Osteoblast (primary cell): Measurements from ENCODE around the gene DIP2A. TPM values are rescaled to one million over a fixed set of nuclear protein-coding genes. Genes with fewer than 3 reads are reported as not detected.

Source experiments
- DNase-seq: peaks from one replicate; pipeline ENCODE4 v3.0.0; 2011; ENCODE audit warnings: low spot score, mixed read lengths; ENCODE audit not compliant: insufficient read length; ENCODE audit errors: missing footprints
- H2AFZ ChIP-seq: 2 replicates; pipeline ENCODE4 v1.6.0; 2011; ENCODE audit warnings: mild to moderate bottlenecking, low read length
- H3K27ac ChIP-seq: 2 replicates; pipeline ENCODE4 v1.5.1; 2011; ENCODE audit warnings: mild to moderate bottlenecking, low read depth, low read length, moderate library complexity
- H3K27me3 ChIP-seq: 2 replicates; pipeline ENCODE4 v1.6.0; 2012; ENCODE audit warnings: mild to moderate bottlenecking, control low read depth, inconsistent platforms, low read length, moderate library complexity; ENCODE audit not compliant: insufficient read depth
- H3K36me3 ChIP-seq: 2 replicates; pipeline ENCODE4 v1.5.1; 2011; ENCODE audit warnings: mild to moderate bottlenecking, low read length, control low read depth, moderate library complexity; ENCODE audit not compliant: insufficient read depth
- H3K4me1 ChIP-seq: 2 replicates; pipeline ENCODE4 v1.5.1; 2011; ENCODE audit warnings: mild to moderate bottlenecking, low read length, control low read depth, moderate library complexity; ENCODE audit not compliant: insufficient read depth
- H3K4me2 ChIP-seq: 2 replicates; pipeline ENCODE4 v1.6.0; 2011; ENCODE audit warnings: mild to moderate bottlenecking, low read length; ENCODE audit not compliant: insufficient read depth
- H3K4me3 ChIP-seq: fragments of 200-600 bp; sonication (generic); 3 replicates; pipeline ENCODE4 v1.5.1; 2012; ENCODE audit warnings: mild to moderate bottlenecking, low read length, inconsistent platforms; ENCODE audit not compliant: insufficient read depth
- H3K79me2 ChIP-seq: 2 replicates; pipeline ENCODE4 v1.6.0; 2012; ENCODE audit warnings: mild to moderate bottlenecking, low read length, control low read depth, inconsistent platforms; ENCODE audit not compliant: insufficient read depth
- H3K9me3 ChIP-seq: 2 replicates; pipeline ENCODE4 v1.5.1; 2011; ENCODE audit warnings: low read depth, low read length, control low read depth
- H4K20me1 ChIP-seq: 2 replicates; pipeline ENCODE4 v1.6.0; 2012; ENCODE audit warnings: mild to moderate bottlenecking, low read length, control low read depth; ENCODE audit not compliant: insufficient read depth
- CTCF ChIP-seq: IDR thresholded peaks from 2 replicates; pipeline ENCODE4 v1.5.1; 2011; ENCODE audit warnings: mild to moderate bottlenecking, low read depth, low read length, moderate library complexity; ENCODE audit errors: extremely low read depth
- total RNA-seq: library from RNA; depleted of rRNA; stranded (reverse); fragments of >200 nt; gene quantifications from 2 replicates; pipeline ENCODE4 v1.2.3, GENCODE V29; 2012

DIP2A gene
- total RNA-seq, 1 donor = 22.8 TPM

GRCh38 chr21:46564391-46564790 is 105.7 kb downstream of the DIP2A start:
- no peaks in the 10 kb centered on the region for H4K20me1 ChIP-seq
- no peak for TF ChIP-seq CTCF
- peaks cover 73% of the 10 kb centered on the region for H3K36me3 ChIP-seq
- H3K4me2 ChIP-seq = no peak overlapping the region
- no peak overlapping the region for H3K4me3 ChIP-seq
- H3K27me3 ChIP-seq = no peaks in the 10 kb centered on the region
- no peaks in the 10 kb centered on the region for H3K9me3 ChIP-seq
- H2AFZ ChIP-seq = no peak overlapping the region
- H3K4me1 ChIP-seq = no peaks in the 10 kb centered on the region
- DNase-seq = peak; percentile 27
- no peak overlapping the region for H3K27ac ChIP-seq
- no peaks in the 10 kb centered on the region for H3K79me2 ChIP-seq

GRCh38 chr21:46567348-46567747 is 108.7 kb downstream of the DIP2A start:
- Histone ChIP-seq H3K79me2 (no peaks in the 10 kb centered on the region), H3K36me3 (peaks cover 62% of the 10 kb centered on the region), H3K9me3 (no peaks in the 10 kb centered on the region), H3K4me3 (no peak overlapping the region), H3K27me3 (no peaks in the 10 kb centered on the region), H3K4me2 (no peak overlapping the region), H3K27ac (no peak overlapping the region), H4K20me1 (no peaks in the 10 kb centered on the region), H2AFZ (no peak overlapping the region), H3K4me1 (no peaks in the 10 kb centered on the region)
- TF ChIP-seq CTCF = no peak
- DNase-seq = peak; percentile 27

- H3K4me1 ChIP-seq = no peaks in the 10 kb centered on the region
Observed at GRCh38 chr21:46568562-46568961, 109.9 kb downstream of the DIP2A start.

GRCh38 chr21:46569081-46569480 is 110.4 kb downstream of the DIP2A start:
- no peaks in the 10 kb centered on the region for H3K79me2 ChIP-seq
- H3K4me3 ChIP-seq = no peak overlapping the region
- H2AFZ ChIP-seq = no peak overlapping the region
- H4K20me1 ChIP-seq = no peaks in the 10 kb centered on the region
- TF ChIP-seq CTCF = no peak
- H3K4me1 ChIP-seq = no peaks in the 10 kb centered on the region
- peaks cover 48% of the 10 kb centered on the region for H3K36me3 ChIP-seq
- no peaks in the 10 kb centered on the region for H3K9me3 ChIP-seq
- H3K27me3 ChIP-seq = no peaks in the 10 kb centered on the region
- no peak for DNase-seq
- H3K4me2 ChIP-seq = no peak overlapping the region
- H3K27ac ChIP-seq = no peak overlapping the region

More at GRCh38 chr21:46568562-46568961, 109.9 kb downstream of the DIP2A start:
- no peak for DNase-seq
- Histone ChIP-seq H3K9me3 (no peaks in the 10 kb centered on the region), H3K4me3 (no peak overlapping the region), H3K27ac (no peak overlapping the region), H3K36me3 (peaks cover 53% of the 10 kb centered on the region), H3K4me2 (no peak overlapping the region), H3K27me3 (no peaks in the 10 kb centered on the region), H2AFZ (no peak overlapping the region), H3K79me2 (no peaks in the 10 kb centered on the region), H4K20me1 (no peaks in the 10 kb centered on the region)
- TF ChIP-seq CTCF = no peak
